ENCODE data around the gene VAMP8.

Gene VAMP8

DNA sequence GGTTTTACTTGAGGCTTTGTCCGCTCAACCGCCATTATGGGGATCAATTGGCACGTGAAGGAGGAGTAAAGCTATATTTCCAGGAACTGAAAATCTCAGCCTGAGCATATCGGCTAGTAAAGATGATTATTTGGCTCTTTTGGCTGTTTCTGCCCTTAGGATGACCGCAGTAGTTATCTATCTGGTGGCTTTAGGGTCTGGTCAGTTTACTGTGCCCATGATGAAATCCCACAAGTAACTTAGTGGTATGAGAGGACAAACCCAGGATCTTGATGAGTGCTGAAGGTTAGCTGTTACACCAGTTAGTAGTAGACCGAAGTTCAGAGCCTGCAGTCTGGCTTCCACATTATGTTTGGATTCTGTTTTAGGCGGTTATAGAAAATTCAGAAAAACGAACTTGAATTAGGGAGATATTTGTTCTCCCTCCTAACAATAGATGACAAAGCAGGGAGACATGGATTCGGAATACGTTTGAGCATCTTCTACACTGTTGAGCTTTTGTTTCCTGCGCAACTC, 37.2 kb upstream of the VAMP8 start (continued):
- TF ChIP-seq, protein P1, sequence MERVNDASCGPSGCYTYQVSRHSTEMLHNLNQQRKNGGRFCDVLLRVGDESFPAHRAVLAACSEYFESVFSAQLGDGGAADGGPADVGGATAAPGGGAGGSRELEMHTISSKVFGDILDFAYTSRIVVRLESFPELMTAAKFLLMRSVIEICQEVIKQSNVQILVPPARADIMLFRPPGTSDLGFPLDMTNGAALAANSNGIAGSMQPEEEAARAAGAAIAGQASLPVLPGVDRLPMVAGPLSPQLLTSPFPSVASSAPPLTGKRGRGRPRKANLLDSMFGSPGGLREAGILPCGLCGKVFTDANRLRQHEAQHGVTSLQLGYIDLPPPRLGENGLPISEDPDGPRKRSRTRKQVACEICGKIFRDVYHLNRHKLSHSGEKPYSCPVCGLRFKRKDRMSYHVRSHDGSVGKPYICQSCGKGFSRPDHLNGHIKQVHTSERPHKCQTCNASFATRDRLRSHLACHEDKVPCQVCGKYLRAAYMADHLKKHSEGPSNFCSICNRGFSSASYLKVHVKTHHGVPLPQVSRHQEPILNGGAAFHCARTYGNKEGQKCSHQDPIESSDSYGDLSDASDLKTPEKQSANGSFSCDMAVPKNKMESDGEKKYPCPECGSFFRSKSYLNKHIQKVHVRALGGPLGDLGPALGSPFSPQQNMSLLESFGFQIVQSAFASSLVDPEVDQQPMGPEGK (CRISPR knock-in tag; IDR thresholded peaks at IDR 0.05; ENCODE audit: borderline replicate concordance), result no peak
- no peak for TF ChIP-seq CSDC2 (CRISPR knock-in tag; IDR thresholded peaks at IDR 0.05)
- no peak for TF ChIP-seq ISL1 (CRISPR knock-in tag; IDR thresholded peaks at IDR 0.05)
- no peak for TF ChIP-seq SNAI2 (CRISPR knock-in tag; IDR thresholded peaks at IDR 0.05)
- TF ChIP-seq ARNTL (CRISPR knock-in tag; IDR thresholded peaks at IDR 0.05; ENCODE audit: borderline replicate concordance, low read depth), result no peak
- no peak for TF ChIP-seq ZNF8 (CRISPR knock-in tag; IDR thresholded peaks at IDR 0.05)
- TF ChIP-seq PPARA (CRISPR knock-in tag; IDR thresholded peaks at IDR 0.05; ENCODE audit: borderline replicate concordance), result no peak
- TF ChIP-seq ZNF565 (CRISPR knock-in tag; conservative IDR thresholded peaks at IDR 0.05; ENCODE audit: low read depth), result no peak
- TF ChIP-seq BACH2 (CRISPR knock-in tag; IDR thresholded peaks at IDR 0.05; ENCODE audit: borderline replicate concordance), result no peak
- no peak for TF ChIP-seq POU6F1 (CRISPR knock-in tag; IDR thresholded peaks at IDR 0.05; ENCODE audit: borderline replicate concordance, low read depth)
- no peak for TF ChIP-seq ZFP30 (CRISPR knock-in tag; IDR thresholded peaks at IDR 0.05)
- no peak for TF ChIP-seq TCF4 (CRISPR knock-in tag; IDR thresholded peaks at IDR 0.05; ENCODE audit: borderline replicate concordance)
- TF ChIP-seq TOX (CRISPR knock-in tag; IDR thresholded peaks at IDR 0.05; ENCODE audit: borderline replicate concordance), result no peak
- no peak for TF ChIP-seq OSR1 (CRISPR knock-in tag; IDR thresholded peaks at IDR 0.05)

GRCh38 chr2:85541262-85541661, 36.1 kb upstream of the VAMP8 start:
- TF ChIP-seq CREB5 (CRISPR knock-in tag; IDR thresholded peaks at IDR 0.05; ENCODE audit: low read depth) (no peak), TCF4 (CRISPR knock-in tag; IDR thresholded peaks at IDR 0.05; ENCODE audit: borderline replicate concordance) (no peak), POU6F1 (CRISPR knock-in tag; IDR thresholded peaks at IDR 0.05; ENCODE audit: borderline replicate concordance, low read depth) (no peak), RARB (CRISPR knock-in tag; IDR thresholded peaks at IDR 0.05) (no peak), ZC3H10 (CRISPR knock-in tag; IDR thresholded peaks at IDR 0.05) (no peak), SNAI2 (CRISPR knock-in tag; IDR thresholded peaks at IDR 0.05) (no peak), TOX (CRISPR knock-in tag; IDR thresholded peaks at IDR 0.05; ENCODE audit: borderline replicate concordance) (no peak), ESRRG (CRISPR knock-in tag; IDR thresholded peaks at IDR 0.05) (no peak)
- ATAC-seq, result no peak

- TF ChIP-seq TSHZ2 (CRISPR knock-in tag; IDR thresholded peaks at IDR 0.05) (no peak), ISL1 (CRISPR knock-in tag; IDR thresholded peaks at IDR 0.05) (no peak), ARNTL (CRISPR knock-in tag; IDR thresholded peaks at IDR 0.05; ENCODE audit: borderline replicate concordance, low read depth) (no peak), CSDC2 (CRISPR knock-in tag; IDR thresholded peaks at IDR 0.05) (no peak), GLIS3 (CRISPR knock-in tag; IDR thresholded peaks at IDR 0.05) (no peak), ZNF565 (CRISPR knock-in tag; conservative IDR thresholded peaks at IDR 0.05; ENCODE audit: low read depth) (no peak)
- TF ChIP-seq, protein P1 (CRISPR knock-in tag; IDR thresholded peaks at IDR 0.05; ENCODE audit: borderline replicate concordance), result no peak
- ATAC-seq, result no peak
Measured at GRCh38 chr2:85541753-85542457, 35.5 kb upstream of the VAMP8 start.

All from SK-N-SH treated with all-trans-retinoic acid at 6 μM for 48 hours (cell line).